IMR-90 (cell line): ENCODE measurements around the gene UBR1.

Experiments
- FOS ChIP-seq: fragments of 150-350 bp; IDR thresholded peaks from 2 replicates; pipeline ENCODE4 v1.6.1; 2016; ENCODE audit warnings: low read depth, low read length
- MAFK ChIP-seq: IDR thresholded peaks from 2 replicates; pipeline ENCODE4 v1.6.1; 2012; ENCODE audit warnings: low read depth, low read length, improper control_type of control experiment
- MXI1 ChIP-seq: IDR thresholded peaks from 2 replicates; pipeline ENCODE4 v1.6.1; 2012; ENCODE audit warnings: low read depth, mild to moderate bottlenecking, low read length, moderate library complexity, borderline replicate concordance
- POLR2A ChIP-seq: IDR thresholded peaks from 2 replicates; pipeline ENCODE4 v1.6.1; 2012; ENCODE audit warnings: mild to moderate bottlenecking, low read depth, low read length
- RAD21 ChIP-seq: IDR thresholded peaks from 2 replicates; pipeline ENCODE4 v1.6.1; 2012; ENCODE audit warnings: low read length, improper control_type of control experiment
- SMC3 ChIP-seq: fragments of 150-350 bp; IDR thresholded peaks from 2 replicates; pipeline ENCODE4 v1.6.1; 2016; ENCODE audit warnings: low read depth, mild to moderate bottlenecking, antibody characterized with exemption, low read length, moderate library complexity
- USF2 ChIP-seq: fragments of 150-350 bp; IDR thresholded peaks from 2 replicates; pipeline ENCODE4 v1.6.1; 2017; ENCODE audit warnings: mild to moderate bottlenecking, antibody characterized with exemption, low read length, low read depth
- TF ChIP-seq, protein P1 (sequence below): conservative IDR thresholded peaks from 2 replicates; pipeline ENCODE4 v1.5.1; 2012; ENCODE audit warnings: mild to moderate bottlenecking, low read depth, low read length, improper control_type of control experiment
- TF ChIP-seq, protein P2 (sequence below): fragments of 150-350 bp; IDR thresholded peaks from 2 replicates; pipeline ENCODE4 v1.6.1; 2016; ENCODE audit warnings: low read depth, mild to moderate bottlenecking, low read length, moderate library complexity, borderline replicate concordance

DNA sequence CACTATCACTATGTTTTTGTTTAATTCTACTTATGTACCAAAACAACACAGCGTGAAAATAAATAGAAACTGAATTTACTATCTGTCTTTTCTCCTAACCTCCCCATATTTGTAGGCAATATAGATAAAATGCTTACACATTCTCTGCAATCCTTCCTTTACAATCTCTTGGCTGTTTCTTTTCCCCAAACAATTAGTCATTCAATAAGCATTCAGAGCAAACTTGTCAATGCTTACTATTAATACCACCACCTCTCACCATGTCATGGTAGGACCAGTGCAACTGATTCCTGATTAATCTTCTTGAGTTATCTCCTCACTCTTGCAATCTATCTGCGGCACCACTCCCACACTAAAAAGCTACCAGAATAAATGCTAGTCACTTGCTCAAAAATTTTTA lies 111.3 kb downstream of the UBR1 start:
- TF ChIP-seq, protein P1, sequence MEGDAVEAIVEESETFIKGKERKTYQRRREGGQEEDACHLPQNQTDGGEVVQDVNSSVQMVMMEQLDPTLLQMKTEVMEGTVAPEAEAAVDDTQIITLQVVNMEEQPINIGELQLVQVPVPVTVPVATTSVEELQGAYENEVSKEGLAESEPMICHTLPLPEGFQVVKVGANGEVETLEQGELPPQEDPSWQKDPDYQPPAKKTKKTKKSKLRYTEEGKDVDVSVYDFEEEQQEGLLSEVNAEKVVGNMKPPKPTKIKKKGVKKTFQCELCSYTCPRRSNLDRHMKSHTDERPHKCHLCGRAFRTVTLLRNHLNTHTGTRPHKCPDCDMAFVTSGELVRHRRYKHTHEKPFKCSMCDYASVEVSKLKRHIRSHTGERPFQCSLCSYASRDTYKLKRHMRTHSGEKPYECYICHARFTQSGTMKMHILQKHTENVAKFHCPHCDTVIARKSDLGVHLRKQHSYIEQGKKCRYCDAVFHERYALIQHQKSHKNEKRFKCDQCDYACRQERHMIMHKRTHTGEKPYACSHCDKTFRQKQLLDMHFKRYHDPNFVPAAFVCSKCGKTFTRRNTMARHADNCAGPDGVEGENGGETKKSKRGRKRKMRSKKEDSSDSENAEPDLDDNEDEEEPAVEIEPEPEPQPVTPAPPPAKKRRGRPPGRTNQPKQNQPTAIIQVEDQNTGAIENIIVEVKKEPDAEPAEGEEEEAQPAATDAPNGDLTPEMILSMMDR, result no peak
- no peak for TF ChIP-seq MXI1
- no peak for TF ChIP-seq POLR2A
- TF ChIP-seq RAD21, result no peak
- no peak for TF ChIP-seq USF2
- no peak for TF ChIP-seq SMC3
- TF ChIP-seq, protein P2, sequence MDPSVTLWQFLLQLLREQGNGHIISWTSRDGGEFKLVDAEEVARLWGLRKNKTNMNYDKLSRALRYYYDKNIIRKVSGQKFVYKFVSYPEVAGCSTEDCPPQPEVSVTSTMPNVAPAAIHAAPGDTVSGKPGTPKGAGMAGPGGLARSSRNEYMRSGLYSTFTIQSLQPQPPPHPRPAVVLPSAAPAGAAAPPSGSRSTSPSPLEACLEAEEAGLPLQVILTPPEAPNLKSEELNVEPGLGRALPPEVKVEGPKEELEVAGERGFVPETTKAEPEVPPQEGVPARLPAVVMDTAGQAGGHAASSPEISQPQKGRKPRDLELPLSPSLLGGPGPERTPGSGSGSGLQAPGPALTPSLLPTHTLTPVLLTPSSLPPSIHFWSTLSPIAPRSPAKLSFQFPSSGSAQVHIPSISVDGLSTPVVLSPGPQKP, result no peak
- TF ChIP-seq MAFK, result no peak
- TF ChIP-seq FOS, result no peak
